ENCODE measurements around the gene PROC. TPM values are rescaled to one million over a fixed set of nuclear protein-coding genes. Genes with fewer than 3 reads are reported as not detected.

Gene PROC
- total RNA-seq, 2 donors from 2014 or later = not detected

DNA sequence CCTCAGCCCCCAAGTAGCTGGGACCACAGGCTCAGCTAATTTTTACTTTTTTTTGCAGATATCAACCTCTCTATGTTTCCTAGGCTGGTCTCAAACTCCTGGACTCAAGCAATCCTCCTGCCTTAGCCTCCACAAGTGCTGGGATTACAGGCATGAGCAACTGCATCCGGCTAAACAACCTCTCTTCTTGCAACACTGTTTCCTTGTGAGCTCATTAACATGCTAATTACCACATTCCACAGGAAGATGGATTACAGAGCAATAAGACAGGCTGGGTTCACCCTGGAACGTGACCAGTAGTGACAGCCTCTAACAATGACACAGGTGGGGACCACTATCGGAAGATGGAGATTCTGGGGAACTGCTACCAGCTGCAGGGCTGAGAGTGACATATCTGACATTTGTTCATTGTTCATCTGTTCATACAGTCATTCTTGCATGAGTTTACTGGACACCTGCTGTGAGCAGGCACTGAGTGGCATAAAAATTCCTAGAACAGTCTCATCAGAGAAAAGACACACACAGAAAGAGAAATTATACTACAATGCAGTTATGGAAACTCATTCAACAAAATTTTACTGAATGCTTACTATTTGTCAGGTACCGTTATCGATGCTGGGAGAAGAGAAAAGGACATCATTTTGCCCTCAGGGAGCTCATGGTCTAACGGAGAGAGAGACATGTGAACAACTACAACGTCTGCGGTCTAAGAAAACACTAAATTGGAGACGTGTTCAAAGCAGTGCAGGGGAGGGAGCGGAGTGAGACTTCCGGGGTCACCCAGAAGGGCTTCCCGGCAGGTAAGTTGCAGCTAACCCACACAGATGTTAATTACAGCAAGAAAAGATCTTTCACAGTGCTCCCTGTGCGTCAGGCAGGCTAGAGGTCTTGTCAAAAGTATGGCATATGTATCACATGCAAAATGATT is 37.6 kb downstream of the PROC start:
- Histone ChIP-seq H3K36me3 (peaks cover 5% of the 10 kb centered on the region), H3K4me3 (no peak overlapping the region)
- TF ChIP-seq, protein P1, sequence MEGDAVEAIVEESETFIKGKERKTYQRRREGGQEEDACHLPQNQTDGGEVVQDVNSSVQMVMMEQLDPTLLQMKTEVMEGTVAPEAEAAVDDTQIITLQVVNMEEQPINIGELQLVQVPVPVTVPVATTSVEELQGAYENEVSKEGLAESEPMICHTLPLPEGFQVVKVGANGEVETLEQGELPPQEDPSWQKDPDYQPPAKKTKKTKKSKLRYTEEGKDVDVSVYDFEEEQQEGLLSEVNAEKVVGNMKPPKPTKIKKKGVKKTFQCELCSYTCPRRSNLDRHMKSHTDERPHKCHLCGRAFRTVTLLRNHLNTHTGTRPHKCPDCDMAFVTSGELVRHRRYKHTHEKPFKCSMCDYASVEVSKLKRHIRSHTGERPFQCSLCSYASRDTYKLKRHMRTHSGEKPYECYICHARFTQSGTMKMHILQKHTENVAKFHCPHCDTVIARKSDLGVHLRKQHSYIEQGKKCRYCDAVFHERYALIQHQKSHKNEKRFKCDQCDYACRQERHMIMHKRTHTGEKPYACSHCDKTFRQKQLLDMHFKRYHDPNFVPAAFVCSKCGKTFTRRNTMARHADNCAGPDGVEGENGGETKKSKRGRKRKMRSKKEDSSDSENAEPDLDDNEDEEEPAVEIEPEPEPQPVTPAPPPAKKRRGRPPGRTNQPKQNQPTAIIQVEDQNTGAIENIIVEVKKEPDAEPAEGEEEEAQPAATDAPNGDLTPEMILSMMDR (IDR thresholded peaks at IDR 0.05) = no peak

DNA sequence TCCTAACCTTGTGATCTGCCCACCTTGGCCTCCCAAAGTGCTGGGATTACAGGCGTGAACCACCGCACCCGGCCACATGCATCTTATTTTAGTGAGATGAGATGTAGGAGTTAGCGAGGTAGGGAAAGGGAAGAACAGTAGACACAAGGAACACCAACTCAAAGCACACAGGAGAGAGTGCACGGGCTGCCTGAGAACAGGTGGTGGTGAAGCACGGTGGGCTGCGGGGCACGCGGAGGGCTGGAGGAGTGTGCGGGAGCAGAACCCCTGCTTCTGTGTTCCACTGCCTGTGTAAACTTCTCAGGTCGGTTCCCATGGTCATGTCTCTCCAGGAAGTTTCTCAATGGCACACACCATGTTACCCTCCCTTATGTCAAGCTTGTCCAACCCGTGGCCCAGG is 38.7 kb downstream of the PROC start:
- TF ChIP-seq, protein P1 (IDR thresholded peaks at IDR 0.05) = no peak
- DNase-seq (ENCODE audit: low spot score) = no peak
- no peaks in the 10 kb centered on the region for H3K4me1 ChIP-seq
- H3K27ac ChIP-seq = no peak overlapping the region
- H3K36me3 ChIP-seq = peaks cover 5% of the 10 kb centered on the region
- H3K9me3 ChIP-seq = no peaks in the 10 kb centered on the region
- H3K27me3 ChIP-seq = no peaks in the 10 kb centered on the region
- no peak overlapping the region for H3K4me3 ChIP-seq

More for the DNA sequence above, 37.6 kb downstream of the PROC start:
- H3K27ac ChIP-seq = no peak overlapping the region
- H3K4me1 ChIP-seq = no peaks in the 10 kb centered on the region
- H3K9me3 ChIP-seq = no peaks in the 10 kb centered on the region
- H3K27me3 ChIP-seq = no peaks in the 10 kb centered on the region
- no peak for DNase-seq (ENCODE audit: low spot score)

DNA sequence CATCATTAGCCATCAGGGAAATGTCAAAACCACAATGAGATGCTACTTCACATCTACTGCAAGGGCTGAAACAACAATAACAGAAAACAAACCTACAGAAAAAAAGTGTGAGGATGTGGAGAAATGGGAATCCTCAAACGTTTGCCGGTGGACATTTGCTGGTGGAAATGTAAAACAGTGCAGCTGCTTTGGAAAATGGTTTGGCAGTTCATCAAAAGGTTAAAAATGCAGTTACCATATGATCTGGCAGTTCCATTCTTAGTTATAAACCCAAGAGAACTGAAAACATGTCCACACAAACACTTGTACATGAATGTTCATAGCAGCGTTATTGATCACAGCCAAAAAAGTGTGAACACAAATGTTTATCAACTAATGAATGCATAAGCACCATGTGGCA is 44.2 kb downstream of the PROC start:
- Histone ChIP-seq H3K4me1 (no peaks in the 10 kb centered on the region), H3K27me3 (no peaks in the 10 kb centered on the region)

DNA sequence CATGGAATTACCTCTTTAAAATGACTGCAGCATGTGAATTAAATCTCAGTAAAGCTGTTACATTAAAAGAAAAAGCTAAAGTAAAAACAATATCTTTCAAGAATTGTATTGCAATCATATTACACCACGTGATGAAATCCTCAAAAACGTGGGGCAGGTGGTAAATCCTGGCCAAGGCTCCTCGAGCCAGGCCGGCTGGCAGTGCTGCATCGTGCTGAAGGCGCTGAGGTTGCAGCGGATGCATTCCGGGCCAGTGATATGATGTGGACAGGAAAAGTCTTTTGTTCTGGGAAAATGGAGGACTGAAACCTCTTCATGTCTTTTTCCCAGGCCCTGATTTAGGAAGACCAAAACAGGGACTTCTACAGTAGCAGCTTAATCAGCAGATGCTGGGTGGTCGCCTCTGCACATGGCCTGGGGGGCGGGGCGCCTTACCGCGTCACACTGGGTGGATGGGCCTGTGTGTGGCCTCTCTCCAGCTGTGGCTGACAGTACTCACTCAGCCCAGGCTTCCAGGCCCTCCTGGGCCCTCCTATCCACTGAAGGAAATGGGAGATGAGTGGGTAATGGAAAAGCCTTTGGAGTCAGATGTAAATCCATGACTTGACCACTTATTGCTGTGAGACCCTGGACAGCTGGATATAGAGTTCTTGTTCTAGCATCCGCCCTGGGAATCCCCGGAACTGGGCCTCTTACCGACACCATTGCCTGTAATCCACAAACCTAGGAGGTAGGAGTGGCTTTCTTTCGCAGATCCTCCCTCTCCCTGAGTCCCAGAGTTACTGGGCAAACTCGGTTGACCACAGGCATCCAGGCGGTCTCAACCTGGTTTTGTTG is 45.1 kb downstream of the PROC start:
- DNase-seq (ENCODE audit: low spot score) = no peak
- no peaks in the 10 kb centered on the region for H3K9me3 ChIP-seq
- no peak overlapping the region for H3K4me3 ChIP-seq
- no peak overlapping the region for H3K27ac ChIP-seq
- TF ChIP-seq, protein P1 (IDR thresholded peaks at IDR 0.05) = no peak
- no peaks in the 10 kb centered on the region for H3K4me1 ChIP-seq
- no peaks in the 10 kb centered on the region for H3K36me3 ChIP-seq
- H3K27me3 ChIP-seq = no peaks in the 10 kb centered on the region

More for the DNA sequence above, 44.2 kb downstream of the PROC start:
- Histone ChIP-seq H3K36me3 (no peaks in the 10 kb centered on the region), H3K27ac (no peak overlapping the region), H3K9me3 (no peaks in the 10 kb centered on the region), H3K4me3 (no peak overlapping the region)
- TF ChIP-seq, protein P1 (IDR thresholded peaks at IDR 0.05) = no peak
- DNase-seq (ENCODE audit: low spot score) = no peak

DNA sequence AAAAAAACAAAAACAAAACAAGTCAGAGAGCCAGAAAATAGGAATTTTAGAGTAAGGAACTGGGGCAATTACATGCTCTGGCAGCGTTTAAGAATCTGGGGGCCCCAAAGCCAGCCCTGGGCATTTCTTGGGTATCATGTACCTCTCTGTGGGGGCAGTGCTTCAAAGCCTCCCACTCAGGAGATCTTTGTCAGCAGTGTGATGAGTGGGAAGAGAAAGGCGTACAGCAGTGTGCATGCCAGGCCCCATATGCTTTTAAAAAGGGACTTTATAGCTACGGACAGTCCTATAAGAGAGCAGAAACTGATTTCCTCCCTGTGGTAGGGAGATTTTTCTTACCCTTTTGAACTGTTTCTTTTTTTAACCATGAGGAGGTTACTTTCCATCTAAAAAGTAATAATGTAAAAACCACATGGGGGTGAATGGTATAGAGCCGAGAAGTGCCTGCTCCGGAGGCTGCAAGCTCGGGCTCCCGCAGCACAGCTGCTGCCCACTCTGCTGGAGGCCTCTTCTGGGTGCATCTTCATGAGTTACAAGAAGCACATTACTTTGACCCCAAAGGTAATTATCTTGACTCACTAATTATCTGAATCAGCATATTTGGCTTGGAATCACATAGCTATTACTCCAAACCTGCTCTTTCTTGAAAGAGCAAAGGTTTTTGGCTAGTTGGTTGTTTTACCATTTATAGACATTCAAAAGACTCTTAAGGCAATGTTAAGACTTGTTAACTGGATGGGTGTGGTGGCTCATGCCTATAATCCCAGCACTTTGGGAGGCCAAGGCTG is 46.4 kb downstream of the PROC start:
- Histone ChIP-seq H3K36me3 (no peaks in the 10 kb centered on the region), H3K27me3 (no peaks in the 10 kb centered on the region), H3K27ac (no peak overlapping the region), H3K4me3 (no peak overlapping the region), H3K4me1 (no peaks in the 10 kb centered on the region), H3K9me3 (no peaks in the 10 kb centered on the region)
- TF ChIP-seq, protein P1 (IDR thresholded peaks at IDR 0.05) = no peak
- DNase-seq (ENCODE audit: low spot score) = no peak
